Stimulated activated CD4-positive, alpha-beta T cell treated with anti-CD3 and anti-CD28 coated beads, Interleukin-1b, Interleukin-23, amount 100 ng/mL, for 48 hours (primary cell): ENCODE data around the gene TMEM229B.

ENCODE experiments used
- DNase-seq: peaks from one replicate; pipeline ENCODE4 v3.0.0-alpha.2; 2020

Gene TMEM229B

GRCh38 chr14:67487937-67488893 lies at the start of gene TMEM229B:
TMEM229B (minus strand) TSS chr14:67488721; CDS start chr14:67473923, 14,798 bp downstream.
- peak; percentile 73 for DNase-seq

GRCh38 chr14:67537736-67538135 lies 49.2 kb upstream of the TMEM229B start:
- no peak for DNase-seq

- DNase-seq, result no peak
Measured at GRCh38 chr14:67536087-67536486, 47.6 kb upstream of the TMEM229B start.

- no peak for DNase-seq
Measured at GRCh38 chr14:67533754-67534085, 45.2 kb upstream of the TMEM229B start.

GRCh38 chr14:67532998-67533753 lies 44.7 kb upstream of the TMEM229B start, which contains the start of gene PLEKHH1:
PLEKHH1 (plus strand) TSS chr14:67533290; CDS start chr14:67541868, 8,578 bp downstream.
- peak; percentile 65 for DNase-seq

- no peak for DNase-seq
Measured at GRCh38 chr14:67532606-67532997, 44.1 kb upstream of the TMEM229B start.

GRCh38 chr14:67529947-67530935 lies 41.7 kb upstream of the TMEM229B start:
- DNase-seq, result no peak

GRCh38 chr14:67528276-67528675 lies 39.8 kb upstream of the TMEM229B start:
- DNase-seq, result no peak

GRCh38 chr14:67527756-67528155 lies 39.2 kb upstream of the TMEM229B start:
- no peak for DNase-seq

GRCh38 chr14:67526676-67527459 lies 38.3 kb upstream of the TMEM229B start:
- peak; percentile 22 for DNase-seq

GRCh38 chr14:67526181-67526580 lies 37.7 kb upstream of the TMEM229B start:
- no peak for DNase-seq

- no peak for DNase-seq
Measured at GRCh38 chr14:67525389-67525788, 36.9 kb upstream of the TMEM229B start.

- no peak for DNase-seq
Measured at GRCh38 chr14:67524634-67524963, 36.1 kb upstream of the TMEM229B start.

GRCh38 chr14:67523764-67524633 lies 35.5 kb upstream of the TMEM229B start:
- no peak for DNase-seq

- no peak for DNase-seq
Measured at GRCh38 chr14:67522270-67522669, 33.7 kb upstream of the TMEM229B start.

- no peak for DNase-seq
Measured at GRCh38 chr14:67520482-67520881, 32.0 kb upstream of the TMEM229B start.

GRCh38 chr14:67519406-67519805 lies 30.9 kb upstream of the TMEM229B start:
- no peak for DNase-seq

- DNase-seq, result no peak
Measured at GRCh38 chr14:67517083-67517482, 28.6 kb upstream of the TMEM229B start.

GRCh38 chr14:67516676-67517075 lies 28.2 kb upstream of the TMEM229B start:
- no peak for DNase-seq

GRCh38 chr14:67515386-67516079 lies 27.0 kb upstream of the TMEM229B start:
- DNase-seq, result peak; percentile 20
